Neural crest cell (in vitro differentiated cells): ENCODE data around the gene PHLDA3. TPM values are rescaled to one million over a fixed set of nuclear protein-coding genes. Genes with fewer than 3 reads are reported as not detected.

Source experiments
- DNase-seq: peaks from one replicate; pipeline ENCODE4 v3.0.0; 2021; ENCODE audit warnings: low read depth, mixed read lengths, low spot score
- H3K27ac Mint-ChIP-seq: one replicate; pipeline ENCODE4 v1.8.0; 2021; ENCODE audit warnings: mild to moderate bottlenecking, mixed read lengths; ENCODE audit not compliant: unreplicated experiment
- H3K27me3 Mint-ChIP-seq: 2 replicates; pipeline ENCODE4 v1.8.0; 2021; ENCODE audit warnings: low read depth, mild to moderate bottlenecking, mixed read lengths
- H3K36me3 Mint-ChIP-seq: 2 replicates; pipeline ENCODE4 v1.8.0; 2021; ENCODE audit warnings: low read depth, mild to moderate bottlenecking, mixed read lengths
- H3K4me1 Mint-ChIP-seq: 2 replicates; pipeline ENCODE4 v1.8.0; 2021; ENCODE audit warnings: mixed read lengths
- H3K4me3 Mint-ChIP-seq: one replicate; pipeline ENCODE4 v1.8.0; 2021; ENCODE audit warnings: mild to moderate bottlenecking, mixed read lengths
- H3K9me3 Mint-ChIP-seq: 2 replicates; pipeline ENCODE4 v1.8.0; 2021; ENCODE audit warnings: mixed read lengths
- total RNA-seq: library from RNA; stranded (reverse); gene quantifications from 2 replicates; pipeline ENCODE4 v1.2.1, GENCODE V29; 2021
- TF ChIP-seq, protein P1 (sequence below): fragments of 200-600 bp; sonication (generic); conservative IDR thresholded peaks from 2 replicates; pipeline ENCODE4 v1.5.0; 2021; ENCODE audit warnings: antibody characterized with exemption, mild to moderate bottlenecking

PHLDA3 gene
- total RNA-seq, 1 donor from 2014 or later: 10.7 TPM

DNA sequence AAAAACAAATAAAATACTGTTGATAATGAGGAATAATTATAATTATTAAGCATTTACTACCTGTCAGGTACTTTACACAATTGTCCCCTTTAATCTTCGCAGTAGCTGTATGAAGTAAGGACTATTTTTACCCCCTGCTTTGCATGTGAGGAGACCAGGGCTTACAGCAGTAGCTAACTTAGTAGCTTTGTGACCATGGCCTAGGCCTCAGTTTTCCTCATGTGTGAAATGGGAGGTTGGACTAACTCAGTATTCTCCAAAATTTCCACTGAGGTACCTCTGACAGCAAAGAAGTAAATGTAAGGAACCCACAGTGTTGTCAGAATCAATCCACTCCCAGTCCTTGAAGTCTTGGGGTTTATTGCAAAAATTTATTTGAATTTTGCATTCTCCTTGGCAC is 41.7 kb upstream of the PHLDA3 start:
- no peaks in the 10 kb centered on the region for H3K36me3 Mint-ChIP-seq
- DNase-seq: no peak
- no peak overlapping the region for H3K27ac Mint-ChIP-seq
- H3K27me3 Mint-ChIP-seq: peaks cover 3% of the 10 kb centered on the region
- TF ChIP-seq, protein P1, sequence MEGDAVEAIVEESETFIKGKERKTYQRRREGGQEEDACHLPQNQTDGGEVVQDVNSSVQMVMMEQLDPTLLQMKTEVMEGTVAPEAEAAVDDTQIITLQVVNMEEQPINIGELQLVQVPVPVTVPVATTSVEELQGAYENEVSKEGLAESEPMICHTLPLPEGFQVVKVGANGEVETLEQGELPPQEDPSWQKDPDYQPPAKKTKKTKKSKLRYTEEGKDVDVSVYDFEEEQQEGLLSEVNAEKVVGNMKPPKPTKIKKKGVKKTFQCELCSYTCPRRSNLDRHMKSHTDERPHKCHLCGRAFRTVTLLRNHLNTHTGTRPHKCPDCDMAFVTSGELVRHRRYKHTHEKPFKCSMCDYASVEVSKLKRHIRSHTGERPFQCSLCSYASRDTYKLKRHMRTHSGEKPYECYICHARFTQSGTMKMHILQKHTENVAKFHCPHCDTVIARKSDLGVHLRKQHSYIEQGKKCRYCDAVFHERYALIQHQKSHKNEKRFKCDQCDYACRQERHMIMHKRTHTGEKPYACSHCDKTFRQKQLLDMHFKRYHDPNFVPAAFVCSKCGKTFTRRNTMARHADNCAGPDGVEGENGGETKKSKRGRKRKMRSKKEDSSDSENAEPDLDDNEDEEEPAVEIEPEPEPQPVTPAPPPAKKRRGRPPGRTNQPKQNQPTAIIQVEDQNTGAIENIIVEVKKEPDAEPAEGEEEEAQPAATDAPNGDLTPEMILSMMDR: no peak
- H3K4me3 Mint-ChIP-seq: no peak overlapping the region
- peaks cover 29% of the 10 kb centered on the region for H3K4me1 Mint-ChIP-seq
- no peaks in the 10 kb centered on the region for H3K9me3 Mint-ChIP-seq

DNA sequence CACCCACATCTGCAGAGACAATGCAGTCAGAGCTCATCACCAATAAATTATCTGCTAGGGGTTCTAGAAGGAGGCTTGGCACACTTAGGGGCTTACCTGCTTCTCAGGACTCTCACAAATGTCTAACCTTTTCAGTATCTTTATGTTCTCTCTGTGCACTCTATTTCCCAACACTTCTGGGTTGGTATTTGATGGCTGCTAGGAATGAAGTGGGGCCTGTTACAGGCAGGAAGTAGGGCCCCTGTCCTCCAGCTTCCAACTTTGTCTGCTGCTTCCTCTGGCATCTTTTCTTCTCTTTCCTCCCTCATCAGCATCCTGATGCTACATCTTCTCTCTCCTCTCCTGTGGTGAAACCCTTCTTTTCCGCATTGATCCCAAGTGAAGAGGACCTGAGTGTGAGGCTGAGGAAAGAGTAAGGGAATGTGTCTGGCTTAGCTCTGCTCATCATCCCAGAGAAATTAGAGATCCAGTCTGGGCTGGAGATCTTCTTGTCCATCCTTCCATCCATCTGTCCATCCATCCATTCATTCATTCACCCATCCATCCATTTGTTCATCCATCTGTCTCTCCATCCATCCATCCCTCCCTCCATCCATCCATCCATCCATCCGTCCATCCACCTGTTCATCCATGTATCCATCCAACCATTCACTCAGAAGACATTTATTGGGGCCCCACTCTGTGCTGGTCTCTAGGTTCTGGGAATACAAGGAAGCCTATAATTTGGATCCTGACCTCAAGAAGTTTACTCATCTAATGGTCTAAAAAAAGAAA is 40.8 kb upstream of the PHLDA3 start:
- H3K27ac Mint-ChIP-seq: peak overlapping the region; percentile 24
- no peak overlapping the region for H3K4me3 Mint-ChIP-seq
- H3K4me1 Mint-ChIP-seq: peaks cover 37% of the 10 kb centered on the region
- no peak for DNase-seq
- no peaks in the 10 kb centered on the region for H3K9me3 Mint-ChIP-seq
- H3K36me3 Mint-ChIP-seq: no peaks in the 10 kb centered on the region
- no peaks in the 10 kb centered on the region for H3K27me3 Mint-ChIP-seq
- TF ChIP-seq, protein P1: no peak

DNA sequence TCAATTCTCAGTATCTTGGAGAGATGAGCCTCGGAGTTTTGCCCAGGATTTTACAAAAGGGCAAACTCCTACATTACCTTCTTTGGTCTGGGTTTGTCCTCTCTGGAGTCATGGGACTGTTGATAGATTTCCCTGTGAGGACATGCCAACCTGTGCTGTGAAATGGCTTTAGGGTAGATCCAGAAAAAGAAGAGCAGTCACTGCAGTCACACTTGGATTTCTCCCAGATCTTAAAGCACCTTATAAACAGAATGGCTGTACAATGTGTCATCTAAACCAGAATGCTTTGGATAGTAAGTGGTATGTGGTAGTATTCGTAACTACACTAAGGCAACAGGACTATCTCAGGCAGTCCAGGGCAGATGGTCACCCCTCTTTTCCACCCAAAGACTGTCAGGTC is 39.8 kb upstream of the PHLDA3 start:
- Mint-ChIP-seq H3K27ac (no peak overlapping the region), H3K4me3 (no peak overlapping the region), H3K4me1 (peaks cover 41% of the 10 kb centered on the region), H3K36me3 (no peaks in the 10 kb centered on the region), H3K27me3 (no peaks in the 10 kb centered on the region), H3K9me3 (no peaks in the 10 kb centered on the region)
- DNase-seq: no peak
- TF ChIP-seq, protein P1: no peak

DNA sequence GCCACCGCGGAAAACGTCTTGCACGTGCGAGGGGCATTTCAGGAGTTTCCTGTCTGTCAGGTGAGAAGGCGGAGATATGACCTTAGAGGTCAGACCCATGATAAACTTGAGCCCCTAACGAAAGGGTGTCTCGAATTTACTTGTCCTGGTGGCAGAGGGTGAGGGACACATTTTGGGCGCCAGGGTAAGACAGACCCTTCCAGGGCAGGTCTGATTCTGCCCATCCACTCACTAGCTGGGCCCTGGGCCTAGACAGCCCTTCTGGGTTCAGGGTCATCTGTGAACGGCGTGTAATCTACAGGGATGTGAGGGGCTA is 38.3 kb upstream of the PHLDA3 start:
- H3K27ac Mint-ChIP-seq: no peak overlapping the region
- H3K4me3 Mint-ChIP-seq: no peak overlapping the region
- no peak for DNase-seq
- no peaks in the 10 kb centered on the region for H3K36me3 Mint-ChIP-seq
- TF ChIP-seq, protein P1: no peak
- H3K9me3 Mint-ChIP-seq: no peaks in the 10 kb centered on the region
- peaks cover 38% of the 10 kb centered on the region for H3K4me1 Mint-ChIP-seq
- peaks cover 4% of the 10 kb centered on the region for H3K27me3 Mint-ChIP-seq

DNA sequence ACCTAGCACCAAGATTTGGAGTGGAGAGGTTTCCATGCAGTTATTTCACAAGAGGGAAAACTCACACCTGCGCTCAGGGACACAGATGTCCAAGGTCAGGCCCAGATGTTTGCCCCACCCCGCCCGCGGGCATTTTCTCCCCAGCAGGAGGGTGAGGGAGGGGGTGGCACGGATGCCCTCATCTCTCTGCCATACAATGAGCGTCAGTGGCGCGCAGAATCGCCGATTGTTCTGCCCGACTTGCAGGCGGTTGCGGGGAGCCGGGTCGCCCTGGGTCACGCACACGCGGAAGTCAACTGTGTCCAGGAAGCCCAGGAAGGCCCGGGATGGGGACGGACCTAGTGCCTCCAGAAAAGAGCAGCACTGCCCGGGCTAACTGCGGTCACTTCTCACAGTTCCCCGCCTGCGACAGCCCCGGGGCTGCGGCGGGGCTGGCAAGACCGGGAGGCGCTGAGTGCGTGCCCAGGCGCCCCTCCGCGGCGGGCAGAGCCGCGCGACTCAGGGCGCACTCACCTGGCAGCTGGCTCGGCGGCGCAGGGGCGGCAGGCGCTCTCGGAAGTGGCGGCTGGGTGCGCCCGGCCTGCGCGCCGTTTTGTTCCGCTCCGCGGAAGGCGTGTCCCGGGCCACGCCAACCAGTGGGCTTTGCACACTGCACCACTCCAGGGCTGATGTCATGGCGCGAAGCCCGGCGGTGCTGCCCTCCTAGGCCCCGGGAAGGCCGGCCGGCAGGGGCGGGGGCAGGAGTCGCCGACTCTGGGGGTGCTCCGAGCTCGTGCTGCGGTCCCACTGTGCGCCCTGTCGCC is 37.8 kb upstream of the PHLDA3 start, which contains the start of gene CSRP1:
Gene CSRP1, minus strand, starts transcription at position 567 of the 803 bp plus-strand sequence. CDS start 10,820 bp downstream, outside the sequence.
- H3K4me1 Mint-ChIP-seq: peaks cover 37% of the 10 kb centered on the region
- TF ChIP-seq, protein P1: no peak

More for the DNA sequence above, 37.8 kb upstream of the PHLDA3 start, which contains the start of gene CSRP1:
- Mint-ChIP-seq H3K27ac (peak within 1 kb of the TSS; percentile 28), H3K9me3 (no peaks in the 10 kb centered on the region), H3K27me3 (peaks cover 4% of the 10 kb centered on the region), H3K4me3 (no peak within 1 kb of the TSS), H3K36me3 (no peaks in the 10 kb centered on the region)
- no peak for DNase-seq
